LHCN-M2 (cell line): Measurements from ENCODE around the gene DIP2C. TPM values are rescaled to one million over a fixed set of nuclear protein-coding genes. Genes with fewer than 3 reads are reported as not detected.
A peak's percentile ranks its signal among the peaks of the same experiment; 100 is the strongest.

Experiments used
- DNase-seq: peaks from one replicate; pipeline ENCODE4 v3.0.0-alpha.2; 2012; ENCODE audit warnings: low read depth
- total RNA-seq: library from RNA; depleted of rRNA; stranded (reverse); fragments of >200 nt; gene quantifications from 2 replicates; pipeline ENCODE4 v1.2.3, GENCODE V29; 2014

DIP2C gene
- total RNA-seq, 1 experiment from 2014 or later: 4.9 TPM

DNA sequence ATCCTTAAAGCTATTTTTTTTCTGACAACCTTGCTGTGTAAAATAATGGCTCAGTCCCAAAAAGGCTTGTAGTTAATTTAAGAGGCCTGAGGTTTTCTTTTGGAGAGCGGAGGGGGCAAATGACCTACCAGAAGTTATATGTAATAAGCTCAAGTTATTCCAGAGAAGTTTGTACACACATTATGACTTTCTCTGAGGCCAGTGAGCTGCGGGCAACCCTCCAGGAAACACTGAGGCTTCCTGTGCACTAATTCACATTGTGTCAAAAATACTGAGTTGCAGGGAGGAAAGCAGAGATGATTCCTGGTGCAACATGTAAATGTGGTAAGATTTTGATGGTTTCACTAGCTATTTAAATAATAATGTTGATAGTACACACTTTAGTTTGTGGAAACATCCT lies 188.6 kb downstream of the DIP2C start:
- no peak for DNase-seq

DNA sequence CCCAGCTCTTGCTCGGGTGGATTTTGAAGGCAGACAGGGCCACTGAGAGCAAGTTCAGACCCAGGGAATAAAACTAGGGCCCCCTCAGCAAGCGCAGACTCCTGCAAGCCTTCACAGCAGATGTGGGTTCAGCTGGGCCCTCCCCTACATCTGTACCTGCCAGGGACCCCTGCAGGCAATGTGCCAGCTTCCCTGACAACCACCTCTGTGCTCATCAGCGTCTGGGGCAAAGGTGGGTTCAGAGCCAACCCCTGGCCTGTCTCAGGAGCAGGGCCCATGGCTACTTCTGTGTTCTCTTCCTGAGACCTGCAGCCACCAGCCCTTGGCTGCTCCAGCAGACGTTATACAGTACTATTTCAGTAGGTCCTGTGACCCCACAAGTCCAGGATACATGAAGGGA lies 189.5 kb downstream of the DIP2C start:
- no peak for DNase-seq

DNA sequence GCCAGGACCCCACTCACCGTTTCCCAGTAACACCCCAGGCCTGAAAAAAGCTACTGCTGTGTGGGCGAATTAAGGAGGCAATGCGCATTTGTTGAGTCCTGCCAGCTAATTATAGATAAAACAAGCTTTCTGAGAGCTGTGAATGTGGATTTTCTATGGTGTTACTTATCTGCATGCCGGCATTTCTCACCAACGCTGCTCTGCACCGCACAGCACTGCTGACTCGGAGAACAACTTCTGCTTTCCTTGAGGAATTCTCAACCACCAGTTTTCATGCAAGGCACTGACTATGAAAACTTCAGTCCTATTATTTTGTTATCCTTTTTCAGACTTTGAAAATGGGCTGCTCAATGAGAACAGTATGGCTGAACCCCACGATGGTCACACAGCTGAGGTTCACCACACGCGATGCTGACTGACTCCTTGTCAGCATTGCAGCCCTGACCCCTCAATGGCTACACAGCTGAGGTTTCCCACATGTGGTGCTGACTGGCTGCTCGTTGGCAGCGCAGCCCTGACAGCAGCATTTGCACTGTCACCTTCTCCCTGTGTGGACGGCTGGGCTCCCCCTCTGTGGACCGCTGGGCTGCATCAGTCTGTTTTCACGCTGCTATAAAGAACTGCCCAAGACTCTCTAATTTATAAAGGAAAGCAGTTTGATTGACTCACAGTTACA lies 190.6 kb downstream of the DIP2C start:
- no peak for DNase-seq

DNA sequence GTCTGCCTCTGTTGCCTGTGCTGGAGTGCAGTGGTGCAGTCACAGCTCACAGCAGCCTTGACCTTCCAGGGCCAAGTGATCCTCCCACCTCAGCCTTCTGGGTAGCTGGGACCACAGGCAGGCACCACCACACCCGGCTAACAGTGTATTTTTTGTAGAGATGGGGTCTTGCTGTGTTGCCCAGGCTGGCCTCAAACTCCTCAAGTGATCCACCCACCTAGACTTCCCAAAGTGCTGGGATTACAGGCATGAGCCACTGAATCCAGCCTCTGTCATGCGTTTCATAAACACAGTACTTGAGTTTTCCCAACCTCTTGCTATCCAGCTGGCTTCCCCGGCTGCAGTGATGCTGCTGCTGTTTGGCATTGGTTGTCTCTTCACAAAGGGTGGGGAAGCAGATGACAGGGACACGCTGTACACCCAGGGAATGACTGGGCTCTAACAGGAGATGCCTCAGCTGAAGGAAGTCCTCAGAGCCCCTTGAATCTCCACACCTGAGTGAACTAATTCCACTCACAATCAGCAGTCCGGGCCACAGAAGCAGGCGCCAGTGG lies 191.5 kb downstream of the DIP2C start:
- no peak for DNase-seq

DNA sequence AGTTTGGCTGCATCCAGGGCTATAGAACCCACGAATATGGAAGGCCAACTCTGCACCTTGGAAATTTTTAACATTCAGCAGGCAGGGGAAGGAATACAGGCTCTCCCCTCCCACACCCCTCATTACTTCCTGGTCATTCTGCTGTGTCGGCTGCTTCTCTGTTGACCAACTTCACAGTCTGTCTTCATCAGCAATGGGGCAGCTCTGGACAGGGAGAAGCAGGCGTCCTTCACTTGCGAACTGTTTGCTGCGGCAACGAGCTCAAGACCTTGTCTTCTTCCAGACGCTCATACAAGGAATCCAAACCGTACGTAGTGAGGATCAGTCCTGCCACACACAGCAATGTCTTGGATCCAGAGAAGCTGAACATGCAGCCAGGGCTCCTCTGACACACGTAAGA lies 192.2 kb downstream of the DIP2C start:
- no peak for DNase-seq

DNA sequence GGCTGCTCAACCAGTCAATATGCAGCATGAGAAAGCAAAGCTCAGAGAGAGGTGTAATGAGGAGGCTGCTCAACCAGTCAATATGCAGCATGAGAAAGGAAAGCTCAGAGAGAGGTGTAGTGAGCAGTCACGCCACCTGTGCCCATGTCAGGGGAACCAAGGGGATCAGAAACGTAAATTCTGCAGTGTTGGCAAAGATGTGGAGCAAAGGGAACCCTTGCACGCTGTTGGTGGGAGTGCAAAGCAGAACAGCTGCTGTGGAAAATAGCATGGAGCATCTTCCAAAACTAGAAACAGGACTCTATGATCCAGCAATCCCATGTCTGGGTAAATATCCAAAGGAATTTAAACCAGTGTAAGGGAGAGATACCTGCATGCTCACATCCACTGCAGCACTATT lies 194.9 kb downstream of the DIP2C start:
- DNase-seq: no peak

DNA sequence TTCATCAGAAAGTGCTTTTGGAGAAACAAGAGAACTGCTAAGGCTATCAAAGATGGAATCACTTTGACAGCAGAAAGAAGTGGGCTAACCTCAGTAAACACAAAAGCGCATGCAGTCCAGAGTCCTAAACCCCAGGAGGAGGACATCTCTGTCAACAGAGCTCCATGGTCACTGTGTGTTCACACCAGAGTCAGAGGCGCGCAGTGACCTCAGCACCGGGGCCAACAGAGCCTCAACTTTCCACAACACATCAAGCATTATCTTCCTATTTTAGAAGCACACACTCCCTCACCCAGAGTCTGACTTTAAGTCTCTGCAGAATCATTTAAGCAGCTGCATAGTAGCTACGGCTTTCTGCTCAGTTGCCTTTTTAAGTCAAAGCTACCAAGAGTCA lies 195.3 kb downstream of the DIP2C start:
- no peak for DNase-seq

DNA sequence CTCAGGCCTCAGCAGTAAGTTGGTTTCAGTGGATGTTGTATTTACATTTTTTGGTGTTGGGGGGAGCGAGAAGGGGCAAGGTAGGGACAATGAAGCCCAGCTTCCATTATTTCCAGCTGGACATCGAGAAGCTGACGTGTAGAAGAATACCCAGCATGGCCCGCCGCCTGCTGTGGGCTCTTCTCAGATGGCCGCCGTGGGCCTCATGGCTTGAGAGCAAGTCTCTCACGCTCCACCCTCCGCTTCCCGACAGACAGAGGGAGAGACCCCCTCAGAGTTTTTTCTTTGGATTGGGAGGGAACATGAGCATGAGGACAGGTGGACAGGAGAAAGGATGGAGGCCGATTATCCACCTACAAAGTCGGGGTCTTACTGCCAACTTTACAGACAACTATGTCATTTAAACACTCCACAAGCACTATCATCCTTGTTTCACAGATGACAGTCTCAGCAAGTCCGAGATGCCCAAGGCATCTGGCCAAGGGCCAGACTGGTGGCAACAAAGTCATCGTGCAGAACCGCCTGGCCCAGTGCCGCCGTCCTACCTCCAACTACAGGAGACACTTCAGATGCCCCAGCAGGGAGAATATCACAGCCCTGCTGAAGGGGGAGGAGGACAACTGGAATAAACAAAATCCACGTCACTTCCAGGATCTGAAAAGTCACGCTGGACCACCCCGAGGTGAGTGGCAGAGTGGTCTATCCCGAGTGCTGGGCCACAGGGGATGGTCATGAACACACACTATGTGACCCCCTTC lies 195.9 kb downstream of the DIP2C start:
- DNase-seq: no peak

DNA sequence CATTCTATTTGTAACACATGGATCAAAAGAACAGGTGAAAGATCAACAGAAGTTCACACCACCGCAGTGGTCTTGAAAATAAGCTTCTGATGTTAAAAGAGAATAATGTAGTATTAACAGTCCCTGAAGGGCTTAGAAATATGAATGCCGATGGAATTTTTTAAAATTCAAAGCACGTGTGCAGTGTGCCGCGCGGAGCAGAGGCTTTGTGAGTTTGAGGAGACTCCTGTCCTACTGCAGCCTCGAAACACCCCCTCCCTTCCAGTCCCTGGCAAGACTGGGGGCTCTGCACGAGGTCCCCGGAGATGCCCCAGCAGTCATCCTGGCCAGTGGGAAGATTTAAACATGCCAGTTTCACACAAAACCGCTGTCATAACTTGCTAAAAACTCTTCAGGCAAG lies 196.6 kb downstream of the DIP2C start:
- no peak for DNase-seq

DNA sequence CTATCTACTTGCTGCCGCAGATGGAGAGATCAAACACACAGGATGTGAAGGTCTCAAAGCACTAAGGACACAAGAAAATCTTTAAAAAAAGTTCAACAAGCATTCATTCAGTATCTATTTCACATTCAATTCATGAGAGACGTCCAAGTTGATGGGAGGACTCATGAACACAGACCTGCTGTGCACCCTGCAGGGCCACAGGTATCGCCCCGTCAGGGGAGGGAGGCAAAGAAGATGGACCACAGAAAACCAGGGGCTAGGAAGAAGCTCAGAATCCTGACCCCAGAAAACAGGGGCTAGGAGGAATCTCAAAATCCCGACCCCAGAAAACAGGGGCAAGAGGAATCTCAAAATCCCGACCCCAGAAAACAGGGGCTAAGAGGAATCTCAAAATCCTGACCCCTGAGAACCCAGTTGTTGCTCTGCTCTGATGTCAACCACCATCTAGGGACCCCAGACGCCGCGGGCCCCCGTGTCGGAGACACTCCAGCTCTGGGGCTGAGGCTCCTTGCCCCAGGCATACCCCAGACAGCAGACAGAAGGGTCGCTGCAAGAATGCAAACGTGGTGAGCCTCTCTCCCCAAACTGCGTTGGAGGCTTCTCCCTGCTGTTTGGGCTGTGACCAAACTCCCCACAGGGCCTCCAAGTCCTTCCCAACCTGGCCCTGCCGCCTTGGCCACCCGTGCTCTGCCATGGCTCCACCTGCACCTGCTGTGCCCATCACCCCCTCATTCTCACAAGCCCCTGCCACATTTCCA lies 197.6 kb downstream of the DIP2C start:
- DNase-seq: no peak

DNA sequence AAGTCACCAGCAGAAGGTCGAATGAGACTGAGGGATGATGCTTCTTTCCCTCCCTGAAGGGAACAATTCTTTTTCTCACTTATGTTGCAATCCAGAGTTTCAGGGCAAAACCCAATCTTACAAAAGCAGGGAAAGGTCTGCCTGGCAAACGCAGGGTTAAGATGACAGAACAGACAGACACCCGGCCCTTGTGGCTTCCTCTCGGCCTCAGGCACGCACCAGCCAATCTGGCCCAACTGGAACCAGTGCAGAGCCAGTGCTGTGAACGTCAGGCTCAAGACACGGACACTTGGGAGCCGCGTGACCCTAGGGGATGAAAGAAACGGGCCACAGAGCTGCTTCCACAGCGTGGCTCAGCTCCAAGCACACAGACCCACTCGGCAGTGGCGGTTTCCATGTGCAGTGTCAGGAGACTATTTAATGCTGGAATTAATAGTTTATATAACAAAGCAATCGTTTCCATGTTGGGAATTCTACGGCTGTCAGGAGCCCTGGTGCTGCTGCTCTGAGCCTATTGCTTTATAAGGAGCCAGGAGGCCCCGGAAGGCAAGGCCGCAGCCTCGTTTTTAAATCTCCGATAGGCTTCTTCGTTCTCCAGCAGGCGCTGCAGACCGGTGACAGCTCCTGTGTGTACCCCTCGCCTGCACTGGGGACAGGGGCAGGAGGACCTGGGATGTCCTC lies 198.4 kb downstream of the DIP2C start:
- DNase-seq: peak; percentile 39

DNA sequence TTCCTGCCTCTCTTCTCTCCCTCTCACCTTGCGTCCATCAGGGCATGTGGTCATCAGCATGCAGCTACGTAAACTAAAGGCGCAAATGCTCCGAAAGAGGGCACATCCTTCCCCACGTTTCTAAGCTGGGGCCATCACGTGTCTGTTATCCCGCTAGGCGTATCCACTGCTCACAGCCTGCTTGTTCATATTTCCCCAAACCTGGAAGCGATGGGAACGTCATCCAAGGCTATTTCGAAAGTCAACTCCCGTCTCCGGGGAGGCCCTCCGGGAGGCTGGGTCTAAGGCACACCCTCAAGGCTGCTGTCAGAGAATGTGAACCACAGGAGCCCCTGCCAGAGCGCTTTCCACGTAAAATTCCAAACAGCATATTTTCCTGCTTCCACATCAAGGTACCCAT lies 199.2 kb downstream of the DIP2C start:
- no peak for DNase-seq

DNA sequence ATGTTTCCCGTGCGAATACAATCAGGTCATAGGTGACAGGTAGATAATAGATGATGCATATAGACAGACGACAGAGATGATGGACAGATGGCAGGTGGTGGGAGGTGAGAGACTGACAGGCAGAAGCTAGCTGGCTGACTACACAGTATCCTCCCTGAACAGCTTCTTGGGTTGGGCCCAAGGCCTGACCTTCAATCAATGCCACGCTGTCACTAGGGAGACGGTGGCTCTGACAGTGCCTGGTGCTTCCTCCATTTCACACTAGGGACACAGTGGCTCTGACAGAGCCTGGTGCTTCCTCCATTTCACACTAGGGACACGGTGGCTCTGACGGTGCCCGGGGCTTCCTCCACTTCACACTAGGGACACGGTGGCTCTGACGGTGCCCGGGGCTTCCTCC lies 200.1 kb downstream of the DIP2C start:
- DNase-seq: no peak

DNA sequence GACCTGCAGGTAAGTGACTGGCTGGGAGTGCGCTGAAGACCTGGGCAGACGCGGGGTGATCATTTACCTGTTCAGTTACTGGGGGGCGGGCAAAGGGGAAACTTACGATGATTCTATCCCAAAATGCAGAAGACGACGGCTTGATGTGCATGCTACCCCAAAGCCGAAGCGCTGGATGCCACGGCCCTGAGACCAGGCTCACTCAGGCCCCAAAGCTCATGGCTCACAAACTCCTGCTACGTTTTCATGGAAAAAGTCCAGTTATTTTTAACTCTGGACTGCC lies 200.6 kb downstream of the DIP2C start:
- no peak for DNase-seq

DNA sequence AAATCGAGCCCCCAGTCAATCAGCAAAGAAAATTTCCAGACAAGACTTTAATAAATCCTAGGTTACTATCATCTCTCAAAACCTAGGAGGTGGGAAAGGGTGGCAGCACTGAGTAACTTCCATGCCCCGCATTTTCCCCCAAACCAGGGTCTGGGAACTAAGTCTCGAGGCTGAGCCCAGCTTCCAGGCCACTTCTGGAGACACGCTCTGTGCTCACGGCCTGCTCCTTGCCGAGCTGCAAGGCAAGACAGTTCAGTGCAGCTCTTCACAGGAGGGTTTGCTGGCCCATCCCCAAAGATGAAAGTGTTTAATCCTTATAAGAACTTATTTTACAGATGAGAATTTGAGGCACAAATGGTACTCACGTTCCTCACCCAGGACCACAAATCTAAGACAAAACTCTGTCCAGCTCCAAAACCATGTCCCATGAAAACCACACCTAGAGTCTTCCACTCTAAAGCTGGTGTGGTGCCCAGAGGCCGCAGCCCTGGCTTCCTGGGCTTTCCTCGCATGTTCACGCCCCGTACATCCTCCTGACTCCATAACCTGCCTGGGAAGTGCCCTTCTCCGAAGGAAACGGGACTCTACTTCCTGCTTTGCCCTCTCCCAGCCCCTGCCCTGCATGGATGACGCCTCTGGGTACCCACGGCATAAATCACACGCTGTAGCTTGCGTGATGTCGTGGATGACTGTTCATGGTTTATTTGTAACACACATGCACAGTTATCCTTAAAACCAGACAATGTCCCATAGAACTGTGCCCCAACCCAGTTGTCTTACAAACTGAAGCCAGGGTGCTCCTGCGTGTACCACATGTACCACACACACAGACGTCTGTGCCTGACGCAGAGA lies 201.2 kb downstream of the DIP2C start:
- DNase-seq: no peak

DNA sequence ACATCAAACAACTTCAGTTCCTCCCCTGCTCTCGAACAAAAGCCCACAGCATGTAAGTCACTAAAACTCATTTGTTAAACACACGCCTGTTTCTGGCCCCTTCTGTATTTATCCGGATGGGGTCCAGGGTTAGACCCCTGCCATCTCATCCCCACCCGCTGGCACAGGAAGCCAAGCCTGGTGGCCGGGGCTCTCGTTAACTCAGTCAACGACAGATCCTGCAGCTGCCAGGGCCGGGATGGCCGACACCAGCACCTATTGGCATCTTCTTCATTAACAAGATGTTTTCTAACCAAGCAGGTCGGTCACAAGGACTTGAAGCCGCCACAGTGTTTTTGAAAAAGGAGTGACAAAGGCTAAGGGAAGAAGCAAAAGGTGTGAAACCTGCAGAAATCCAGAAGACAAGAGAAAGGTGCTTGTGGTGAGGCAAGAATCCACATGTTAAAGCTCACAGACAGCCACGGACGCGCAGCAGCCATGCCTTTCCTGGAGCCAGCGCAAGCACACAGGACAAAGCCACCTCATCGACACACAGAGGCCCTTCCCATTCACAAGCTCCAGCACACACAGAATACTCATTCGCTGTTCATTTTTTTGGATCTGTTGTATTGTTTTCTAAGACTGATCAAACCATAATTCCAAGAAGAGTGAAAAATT lies 202.7 kb downstream of the DIP2C start:
- DNase-seq: no peak

DNA sequence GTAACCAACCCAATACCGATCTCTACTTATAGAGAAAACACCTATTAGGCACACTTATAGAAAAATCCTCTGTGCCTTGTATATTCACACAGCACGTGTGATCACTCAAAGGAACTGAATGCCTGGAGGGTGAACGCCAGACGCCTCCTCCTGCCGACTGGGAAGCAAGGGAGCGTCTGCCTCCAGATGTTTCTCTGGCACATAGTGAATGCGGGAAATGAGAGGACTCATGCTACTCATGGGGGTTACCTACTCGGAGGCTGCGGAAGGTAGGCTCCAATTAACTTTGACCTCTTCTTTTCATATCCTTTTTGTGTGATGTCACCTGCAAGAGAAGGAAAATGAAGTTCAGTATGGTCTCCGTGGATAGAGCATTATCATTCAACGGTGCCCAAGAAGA lies 203.3 kb downstream of the DIP2C start:
- DNase-seq: no peak

DNA sequence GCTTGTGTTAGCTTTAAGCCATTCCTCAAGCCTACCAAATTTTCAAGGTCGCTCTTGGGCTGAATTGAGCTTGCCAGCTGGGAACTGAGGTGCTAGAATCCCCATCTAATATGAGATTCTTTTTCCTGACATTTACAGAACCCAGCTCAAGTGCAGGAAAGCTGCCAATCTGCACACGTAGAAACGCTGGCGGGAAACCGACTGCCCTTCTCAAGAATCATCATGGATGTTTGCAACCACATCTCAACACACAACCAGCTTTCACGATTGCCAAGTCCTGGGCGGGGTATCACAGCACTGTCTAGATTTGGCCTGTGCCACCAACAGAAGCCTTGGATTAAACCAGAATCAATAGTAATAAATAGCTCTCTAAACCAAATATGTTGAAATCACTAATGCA lies 203.7 kb downstream of the DIP2C start:
- DNase-seq: no peak

DNA sequence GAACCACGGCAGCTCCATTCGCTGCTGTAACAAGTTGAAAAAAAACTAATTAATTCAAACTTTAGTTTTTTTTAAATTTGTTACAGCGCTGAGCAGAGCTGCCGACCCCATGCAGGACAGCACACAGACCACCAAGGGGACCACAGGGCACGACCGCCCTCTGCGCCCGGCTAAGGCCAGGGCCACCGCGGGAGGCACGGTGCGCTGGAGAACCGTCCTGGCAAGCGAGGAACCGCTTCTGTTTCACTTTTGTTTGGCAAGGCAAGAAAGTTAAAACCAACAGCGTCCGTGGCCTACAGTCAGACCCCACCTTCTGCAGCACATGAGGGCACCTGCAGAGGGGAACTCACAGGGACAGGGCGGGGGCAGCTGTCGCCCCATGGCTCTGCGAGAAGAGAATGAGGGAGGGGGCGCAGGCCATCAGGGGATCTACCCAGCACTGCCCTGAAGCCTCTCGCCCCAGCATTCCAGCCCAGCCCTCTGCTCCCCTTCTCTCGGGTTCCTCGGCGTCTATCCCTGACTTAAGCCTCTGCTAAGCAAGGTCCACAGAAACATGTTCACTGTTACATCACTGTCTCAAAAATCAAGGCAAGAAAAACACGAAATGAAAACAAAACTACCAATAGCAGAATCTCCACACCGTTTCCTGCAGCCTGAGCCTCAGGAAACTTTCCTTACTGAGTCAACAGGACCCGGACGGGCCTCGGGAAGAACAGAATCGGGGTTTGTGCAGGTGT lies 204.4 kb downstream of the DIP2C start:
- peak; percentile 19 for DNase-seq

DNA sequence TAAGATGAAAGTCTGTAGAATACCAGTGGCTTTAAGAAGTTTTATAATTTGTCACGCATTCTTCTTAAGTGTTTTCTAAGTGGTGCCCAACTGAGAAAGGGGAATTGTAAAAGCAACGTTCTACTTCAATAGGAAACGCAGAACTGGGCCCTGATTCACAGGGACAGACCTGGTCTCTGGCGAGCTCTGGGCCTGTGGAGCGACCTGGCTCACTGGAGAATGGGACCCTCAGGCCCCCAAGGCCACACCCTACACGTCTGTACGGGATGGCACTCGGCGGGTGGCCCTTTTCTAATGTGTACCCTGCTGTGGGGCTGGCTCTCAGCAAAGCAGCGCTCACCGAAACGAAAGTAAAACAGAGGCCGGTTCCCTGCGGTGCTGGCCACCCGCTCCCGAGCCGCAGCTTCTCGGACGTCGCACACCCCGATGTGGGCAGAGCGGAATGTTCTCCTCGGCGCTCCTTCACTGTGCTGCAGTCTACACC lies 205.0 kb downstream of the DIP2C start:
- DNase-seq: peak; percentile 52
